GM18868 (cell line): ENCODE measurements around the gene KDSR.

Experiments used
- ATAC-seq: cut with Tn5 transposase; IDR thresholded peaks from one replicate; pipeline ENCODE4 v1.9.1; 2021; ENCODE audit warnings: mild to moderate bottlenecking, moderate library complexity; ENCODE audit not compliant: unreplicated experiment

Gene KDSR

GRCh38 chr18:63367053-63367953, at the start of gene KDSR:
Gene KDSR (minus strand): TSS chr18:63367206. CDS start chr18:63367118, 88 bp downstream.
- peak; percentile 87 for ATAC-seq

- ATAC-seq = no peak
Measured at GRCh38 chr18:63412953-63413352, 45.9 kb upstream of the KDSR start.

- ATAC-seq = no peak
Measured at GRCh38 chr18:63410792-63411191, 43.8 kb upstream of the KDSR start.

GRCh38 chr18:63409301-63409700, 42.3 kb upstream of the KDSR start:
- no peak for ATAC-seq

- no peak for ATAC-seq
Measured at GRCh38 chr18:63407734-63408133, 40.7 kb upstream of the KDSR start.

- ATAC-seq = no peak
Measured at GRCh38 chr18:63405986-63406385, 39.0 kb upstream of the KDSR start.

DNA sequence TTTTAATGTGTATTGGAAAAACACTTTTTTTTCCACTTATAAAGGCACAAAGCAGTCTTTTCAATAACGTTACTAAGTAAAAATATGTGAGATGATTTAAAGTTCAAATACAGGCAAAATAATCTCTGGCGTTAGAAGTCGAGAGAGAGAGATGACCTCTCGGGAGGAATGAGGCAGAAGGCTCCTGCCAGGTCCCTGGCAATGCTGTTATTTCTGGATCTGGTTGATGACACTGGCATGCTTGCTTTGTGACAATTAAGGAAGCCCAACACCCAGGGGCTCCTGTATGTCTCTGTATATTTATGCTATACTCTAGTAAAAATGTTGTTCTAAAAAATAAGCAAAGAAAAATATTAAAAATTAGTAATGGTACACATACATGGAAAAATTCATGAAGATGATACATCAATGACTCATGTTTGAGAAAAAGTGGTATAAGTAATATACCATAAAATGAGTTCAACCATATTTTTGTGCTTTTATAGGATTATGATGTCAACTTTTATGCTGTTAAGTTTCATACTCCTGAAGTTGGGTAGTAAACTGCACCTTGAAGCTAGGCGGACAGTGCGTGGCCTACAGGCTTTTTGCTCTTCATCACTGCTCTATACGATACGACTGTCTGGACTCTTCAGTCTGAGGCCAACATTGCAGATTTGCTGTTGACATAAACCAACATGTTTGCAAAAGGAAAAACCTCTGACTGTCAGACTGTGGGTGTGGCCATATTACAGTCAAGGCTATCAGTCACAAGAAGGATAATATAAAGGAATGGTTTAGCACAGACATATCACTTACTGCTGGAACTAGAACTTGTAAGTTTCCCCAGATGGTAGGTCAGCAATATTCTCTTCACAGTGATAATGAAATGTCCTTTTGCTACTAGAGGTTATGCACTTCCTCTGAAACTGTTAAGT, 35.5 kb upstream of the KDSR start:
- ATAC-seq = no peak

- no peak for ATAC-seq
Measured at GRCh38 chr18:63399300-63399699, 32.3 kb upstream of the KDSR start.

DNA sequence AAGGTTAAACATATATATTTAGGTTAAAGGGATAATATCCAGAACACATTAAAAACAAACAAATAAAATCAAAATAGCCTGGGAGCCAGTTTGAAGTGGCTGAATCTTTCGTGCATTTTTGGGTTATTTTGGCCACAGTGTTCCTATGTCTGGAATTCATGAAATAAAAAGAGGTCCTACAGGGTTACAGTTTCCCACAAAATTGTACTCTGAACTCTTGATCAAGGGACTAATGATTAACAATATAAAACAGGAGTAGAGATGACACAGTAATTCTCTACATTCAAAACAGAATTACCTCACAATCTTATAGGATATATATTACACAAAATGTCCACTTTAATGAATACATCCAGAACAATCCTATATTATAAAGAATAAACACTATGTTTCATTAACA, 30.3 kb upstream of the KDSR start:
- no peak for ATAC-seq

DNA sequence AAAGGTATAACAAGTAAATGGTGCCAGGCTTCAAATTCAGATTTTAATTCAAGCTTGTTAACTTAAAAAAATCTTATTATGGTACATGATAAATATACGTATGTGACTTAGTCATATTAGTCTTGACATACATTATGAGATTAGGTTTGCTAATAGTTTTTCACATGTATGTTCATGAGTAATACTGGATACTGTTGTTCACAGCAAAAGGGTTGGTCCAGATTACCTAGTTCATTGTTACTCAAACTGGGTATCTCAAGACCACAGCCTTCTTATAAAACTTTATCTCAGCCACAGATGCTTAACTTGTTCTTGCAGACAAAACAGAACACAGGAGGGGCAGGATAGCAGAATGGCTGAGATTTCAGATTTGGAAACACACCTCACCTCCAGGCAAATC, 28.5 kb upstream of the KDSR start:
- no peak for ATAC-seq

- no peak for ATAC-seq
Measured at GRCh38 chr18:63394954-63395353, 27.9 kb upstream of the KDSR start.

- ATAC-seq = no peak
Measured at GRCh38 chr18:63387861-63388260, 20.9 kb upstream of the KDSR start.

DNA sequence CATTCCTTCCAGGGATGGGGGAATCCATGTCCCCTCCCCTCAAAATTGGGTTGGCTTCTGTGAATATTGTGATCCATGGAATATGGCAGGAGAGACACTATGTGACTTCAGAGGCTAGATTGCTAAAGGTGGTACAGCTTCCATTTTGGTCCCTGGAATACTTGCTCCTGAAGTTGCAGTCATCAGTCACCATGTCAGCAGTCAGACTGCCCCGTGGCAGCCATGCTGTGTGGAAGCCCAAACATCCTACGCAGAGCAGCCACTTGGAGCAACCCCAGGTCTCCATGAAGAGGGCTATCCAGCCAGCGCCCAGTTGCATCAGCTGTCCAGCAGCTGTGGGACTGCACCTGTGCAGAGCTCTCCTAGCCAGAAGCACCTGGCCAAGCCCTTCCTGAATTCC, 15.8 kb upstream of the KDSR start:
- ATAC-seq = no peak

- peak; percentile 8 for ATAC-seq
Measured at GRCh38 chr18:63379639-63379962, 12.6 kb upstream of the KDSR start.

- ATAC-seq = peak; percentile 71
Measured at GRCh38 chr18:63378919-63379638, 12.1 kb upstream of the KDSR start.

DNA sequence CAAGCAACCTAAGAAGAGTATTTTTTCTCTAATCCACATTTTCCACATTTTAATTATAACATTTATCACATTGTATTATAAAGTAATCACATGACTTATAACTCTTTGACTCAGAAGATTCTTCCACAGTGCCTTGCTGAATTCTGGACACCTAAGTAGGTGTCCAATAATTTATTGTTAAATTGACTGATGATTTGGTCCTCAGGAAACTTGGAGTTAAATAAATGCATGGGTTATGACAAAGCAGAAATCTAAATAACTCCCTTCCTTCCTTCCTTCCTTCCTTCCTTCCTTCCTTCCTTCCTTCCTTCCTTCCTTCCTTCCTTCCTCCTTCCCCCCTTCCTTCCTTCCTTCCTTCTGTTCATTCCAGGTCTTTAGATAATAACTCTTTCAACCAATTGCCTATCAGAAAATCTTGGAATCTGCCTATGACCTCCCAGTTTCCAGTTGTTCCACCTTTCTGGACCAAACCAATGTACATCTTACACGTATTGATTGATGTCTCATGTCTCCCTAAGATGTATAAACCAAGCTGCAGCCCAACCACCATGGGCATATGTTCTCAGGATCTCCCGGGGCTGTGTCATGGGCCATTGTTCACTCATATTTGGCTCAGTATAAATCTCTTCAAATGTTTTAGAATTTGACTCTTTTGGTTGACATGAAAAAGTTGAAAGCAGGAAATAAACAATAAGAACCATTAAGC, 10.4 kb upstream of the KDSR start:
- no peak for ATAC-seq

- no peak for ATAC-seq
Measured at GRCh38 chr18:63376538-63376937, 9.5 kb upstream of the KDSR start.

GRCh38 chr18:63374540-63374939, 7.5 kb upstream of the KDSR start:
- no peak for ATAC-seq

- no peak for ATAC-seq
Measured at GRCh38 chr18:63373161-63373560, 6.2 kb upstream of the KDSR start.

DNA sequence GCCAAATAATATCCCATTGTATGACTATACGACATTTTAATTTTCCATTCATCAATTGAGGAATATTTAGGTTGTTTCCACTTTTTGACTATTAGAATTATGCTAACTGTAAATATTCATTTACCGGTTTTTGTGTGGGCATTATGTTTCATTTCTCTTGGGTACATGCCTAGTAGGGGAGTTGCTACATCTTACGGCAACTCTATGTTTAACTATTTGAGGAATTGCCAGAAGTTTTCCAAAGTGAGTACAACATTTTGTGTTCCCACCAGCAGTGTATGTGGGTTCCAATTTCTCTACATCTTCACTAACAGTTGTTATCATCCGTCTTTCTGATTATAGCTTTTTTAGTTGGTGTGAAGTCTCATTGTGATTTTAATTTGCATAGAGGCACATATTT, 1.6 kb upstream of the KDSR start:
- no peak for ATAC-seq
